ENCODE measurements around the gene BUB1. TPM values are rescaled to one million over a fixed set of nuclear protein-coding genes. Genes with fewer than 3 reads are reported as not detected.
"Not testable (repeated sequence)": the region's sequence is repeated elsewhere in the genome, so short reads cannot be mapped to it uniquely, and the experiment has no call there.

Gene BUB1
- total RNA-seq, 4 donors from 2014 or later = 4.0 to 9.1 (median 5.2) TPM

DNA sequence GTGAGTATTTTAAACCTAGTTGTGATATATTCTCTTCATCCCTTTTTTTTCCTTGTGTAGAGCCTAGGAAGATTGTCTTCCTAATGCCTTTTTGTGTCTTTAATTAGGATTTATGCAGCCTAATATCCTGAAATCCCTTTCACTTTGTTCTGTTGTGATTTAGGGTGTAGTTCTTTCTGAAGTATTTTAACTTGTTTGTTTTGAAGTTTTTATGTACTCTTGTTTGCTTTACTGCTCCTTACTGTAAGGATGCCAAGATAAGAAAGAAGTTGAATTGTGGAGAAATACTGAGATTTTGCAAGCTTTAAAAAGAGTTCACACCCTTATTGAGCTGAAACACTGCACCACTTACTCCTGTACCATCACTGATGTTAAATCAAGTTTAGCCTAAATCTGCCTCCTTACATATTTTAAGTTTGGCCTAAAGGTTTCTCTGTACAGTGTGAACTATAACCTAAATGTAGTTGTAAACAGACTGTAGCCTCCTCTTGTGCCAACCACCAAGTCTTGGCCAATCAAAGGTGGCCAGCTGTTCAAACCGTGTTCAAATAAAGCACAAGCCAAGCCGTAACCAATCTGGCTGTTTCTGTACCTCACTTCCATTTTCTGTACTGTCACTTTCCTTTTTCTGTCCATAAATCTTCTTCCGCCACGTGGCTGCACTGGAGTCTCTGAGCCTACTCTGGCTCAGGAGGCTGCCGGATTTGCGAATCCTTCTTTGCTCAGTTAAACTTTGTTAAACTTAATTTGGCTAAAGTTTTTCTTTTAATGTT lies 36.8 kb upstream of the BUB1 start:
- Histone ChIP-seq H3K36me3 (no peaks in the 10 kb centered on the region), H3K4me3 (no peak overlapping the region), H3K27me3 (no peaks in the 10 kb centered on the region), H3K4me1 (no peaks in the 10 kb centered on the region), H3K27ac (no peak overlapping the region), H3K9me3 (no peaks in the 10 kb centered on the region)
- TF ChIP-seq CTCF (IDR thresholded peaks at IDR 0.05) (no peak), POLR2A (IDR thresholded peaks at IDR 0.05) (no peak)
- no peak for DNase-seq

GRCh38 chr2:110713513-110714362 lies 35.9 kb upstream of the BUB1 start:
- H3K27me3 ChIP-seq = no peaks in the 10 kb centered on the region
- no peaks in the 10 kb centered on the region for H3K9me3 ChIP-seq
- no peak overlapping the region for H3K27ac ChIP-seq
- no peaks in the 10 kb centered on the region for H3K36me3 ChIP-seq
- TF ChIP-seq POLR2A (IDR thresholded peaks at IDR 0.05) (no peak), CTCF (IDR thresholded peaks at IDR 0.05) (no peak)
- H3K4me3 ChIP-seq = no peak overlapping the region
- H3K4me1 ChIP-seq = no peaks in the 10 kb centered on the region
- DNase-seq = no peak

DNA sequence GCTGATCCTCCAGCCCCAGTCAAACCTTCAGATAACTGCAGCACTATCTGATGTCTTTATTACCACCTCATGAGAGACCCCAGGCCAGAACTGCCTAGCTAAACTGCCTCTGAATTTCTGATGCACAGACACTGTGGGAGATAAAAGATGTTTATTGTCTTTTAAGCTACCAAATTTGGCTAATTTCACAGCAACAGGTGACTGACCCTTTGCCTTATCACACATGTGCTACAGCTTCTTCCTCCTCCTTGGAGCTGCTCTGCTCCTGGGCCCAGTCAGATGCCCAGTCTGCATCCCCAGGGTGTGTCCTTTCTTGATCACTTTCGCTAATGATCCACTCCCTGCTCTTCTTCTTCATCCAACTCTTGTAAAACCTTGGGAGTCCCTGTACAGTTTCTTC lies 34.9 kb upstream of the BUB1 start:
- H3K27ac ChIP-seq = no peak overlapping the region
- no peak for DNase-seq
- no peaks in the 10 kb centered on the region for H3K27me3 ChIP-seq
- H3K9me3 ChIP-seq = no peaks in the 10 kb centered on the region
- TF ChIP-seq POLR2A (IDR thresholded peaks at IDR 0.05) = no peak
- H3K36me3 ChIP-seq = no peaks in the 10 kb centered on the region
- H3K4me3 ChIP-seq = no peak overlapping the region
- H3K4me1 ChIP-seq = no peaks in the 10 kb centered on the region

DNA sequence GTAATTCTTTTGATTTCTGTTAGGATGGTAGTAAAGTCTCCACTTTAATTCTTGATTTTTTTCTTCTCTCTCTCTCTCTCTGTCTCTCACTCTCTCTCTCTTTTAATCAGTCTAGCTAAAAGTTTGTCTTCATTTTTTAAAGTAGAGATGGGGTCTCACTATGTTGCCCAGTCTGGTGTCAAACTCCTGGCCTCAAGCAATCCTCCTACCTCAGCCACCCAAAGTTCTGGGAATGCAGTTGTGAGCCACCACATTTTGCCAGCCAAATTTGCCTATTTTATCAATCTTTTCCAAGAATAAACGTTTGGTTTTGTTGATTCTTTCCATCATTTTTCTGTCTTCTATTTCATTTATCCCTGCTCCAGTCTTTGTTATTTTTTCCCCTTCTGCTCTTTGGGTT lies 30.6 kb upstream of the BUB1 start:
- TF ChIP-seq POLR2A (IDR thresholded peaks at IDR 0.05) = no peak
- Histone ChIP-seq H3K36me3 (no peaks in the 10 kb centered on the region), H3K4me3 (no peak overlapping the region)

DNA sequence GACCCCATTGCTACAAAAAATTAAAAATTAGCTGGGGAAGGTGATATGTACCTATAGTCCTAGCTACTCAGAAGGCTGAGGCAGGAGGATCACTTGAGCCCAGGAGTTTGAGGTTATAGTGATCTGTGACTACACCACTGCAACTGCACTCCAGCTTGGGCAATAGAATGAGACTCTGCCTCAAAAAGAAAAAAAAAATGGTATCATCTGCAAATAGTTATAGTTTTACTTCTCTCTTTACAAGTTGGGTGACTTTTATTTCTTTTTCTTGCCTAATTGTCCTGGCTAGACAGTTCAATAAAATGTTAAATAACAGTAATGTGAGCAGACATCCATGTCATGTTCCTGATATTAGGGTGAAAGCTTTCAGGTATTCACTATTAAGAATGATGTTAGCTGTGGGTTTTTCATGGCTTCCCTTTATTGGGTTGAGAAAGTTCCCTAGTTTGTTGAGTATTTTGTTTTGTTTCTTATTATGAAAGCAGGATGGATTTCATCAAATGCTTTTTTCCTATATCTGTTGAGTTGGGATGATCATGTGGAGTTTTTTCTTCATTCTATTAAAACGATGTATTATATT lies 29.6 kb upstream of the BUB1 start:
- Histone ChIP-seq H3K36me3 (no peaks in the 10 kb centered on the region), H3K4me3 (no peak overlapping the region), H3K4me1 (no peaks in the 10 kb centered on the region), H3K9me3 (no peaks in the 10 kb centered on the region), H3K27ac (no peak overlapping the region), H3K27me3 (no peaks in the 10 kb centered on the region)
- DNase-seq = no peak
- TF ChIP-seq CTCF (IDR thresholded peaks at IDR 0.05) (no peak), POLR2A (IDR thresholded peaks at IDR 0.05) (no peak)

More for the DNA sequence above, 30.6 kb upstream of the BUB1 start:
- Histone ChIP-seq H3K27me3 (no peaks in the 10 kb centered on the region), H3K27ac (no peak overlapping the region), H3K4me1 (no peaks in the 10 kb centered on the region), H3K9me3 (no peaks in the 10 kb centered on the region)
- no peak for DNase-seq

GRCh38 chr2:110702514-110703380 lies 24.9 kb upstream of the BUB1 start:
- no peak overlapping the region for H3K4me3 ChIP-seq
- no peak overlapping the region for H3K27ac ChIP-seq
- no peaks in the 10 kb centered on the region for H3K27me3 ChIP-seq
- TF ChIP-seq CTCF (IDR thresholded peaks at IDR 0.05) (no peak), POLR2A (IDR thresholded peaks at IDR 0.05) (no peak)
- DNase-seq = no peak
- no peaks in the 10 kb centered on the region for H3K4me1 ChIP-seq
- no peaks in the 10 kb centered on the region for H3K36me3 ChIP-seq
- H3K9me3 ChIP-seq = no peaks in the 10 kb centered on the region

DNA sequence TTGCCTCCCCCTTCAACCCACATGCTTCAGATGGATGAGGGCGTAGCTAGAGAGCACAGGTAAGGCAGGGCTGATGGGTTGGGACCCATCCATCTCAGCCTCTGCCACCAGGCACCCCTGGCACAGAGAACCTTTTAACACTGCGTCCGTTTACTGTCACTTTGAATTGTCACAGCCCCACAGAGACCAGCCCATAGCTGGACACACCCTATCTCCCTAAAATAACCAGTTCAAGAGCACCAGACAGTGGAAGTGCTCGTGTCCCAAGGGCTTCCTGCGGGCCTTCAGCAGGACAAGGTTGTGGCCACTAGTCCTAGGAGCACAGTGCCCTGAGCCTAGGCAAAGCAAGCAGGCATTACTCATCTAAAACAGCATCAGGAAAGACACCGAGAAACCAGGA lies 20.4 kb upstream of the BUB1 start:
- H3K4me3 ChIP-seq, H3K27me3 ChIP-seq, H3K9me3 ChIP-seq, DNase-seq, H3K27ac ChIP-seq, H3K36me3 ChIP-seq, H3K4me1 ChIP-seq: not testable (repeated sequence)

- H3K27ac ChIP-seq, H3K27me3 ChIP-seq, H3K9me3 ChIP-seq, H3K4me3 ChIP-seq, DNase-seq, H3K4me1 ChIP-seq, H3K36me3 ChIP-seq: not testable (repeated sequence)
Measured at GRCh38 chr2:110695146-110695898, 17.5 kb upstream of the BUB1 start.
